HG03097 (cell line): ENCODE measurements around the gene HSCB.
"Not testable (repeated sequence)": the region's sequence is repeated elsewhere in the genome, so short reads cannot be mapped to it uniquely, and the experiment has no call there.

ENCODE experiments used
- ATAC-seq: cut with Tn5 transposase; IDR thresholded peaks from one replicate; pipeline ENCODE4 v1.9.1; 2021; ENCODE audit not compliant: unreplicated experiment, low FRiP score

Gene HSCB

DNA sequence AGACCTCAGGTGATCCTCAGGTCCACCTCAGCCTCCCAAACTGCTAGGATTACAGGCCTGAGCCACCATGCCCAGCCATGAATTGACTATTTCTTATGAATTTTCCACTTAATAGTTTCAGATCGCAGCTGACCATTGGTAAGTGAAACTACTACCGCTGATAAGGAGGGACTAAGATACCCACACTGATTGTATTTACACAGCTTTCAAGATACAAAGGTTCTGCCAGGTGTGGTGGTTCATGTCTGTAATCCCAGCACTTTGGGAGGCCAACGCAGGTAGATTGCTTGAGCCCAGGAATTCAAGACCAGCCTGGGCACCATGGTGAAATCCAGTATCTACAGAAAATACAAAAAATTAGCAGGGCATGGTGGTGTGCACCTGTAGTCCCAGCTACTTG lies 4.1 kb upstream of the HSCB start:
- no peak for ATAC-seq

DNA sequence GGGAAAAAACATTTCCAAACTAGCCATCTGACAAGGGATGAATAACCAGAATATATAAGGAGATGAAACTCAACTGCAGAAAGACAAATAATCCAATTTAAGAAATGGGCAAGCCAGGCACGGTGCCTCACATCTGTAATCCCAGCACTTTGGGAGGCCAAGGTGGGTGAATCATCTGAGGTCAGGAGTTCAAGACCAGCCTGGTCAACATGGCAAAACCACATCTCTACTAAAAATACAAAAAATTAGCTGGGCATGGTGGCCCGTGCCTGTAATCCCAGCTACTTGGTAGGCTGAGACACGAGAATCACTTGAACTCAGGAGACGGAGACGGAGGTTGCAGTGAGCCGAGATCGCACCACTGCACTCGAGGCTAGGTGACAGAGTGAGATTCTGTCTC lies 3.0 kb upstream of the HSCB start:
- ATAC-seq = not testable (repeated sequence)

DNA sequence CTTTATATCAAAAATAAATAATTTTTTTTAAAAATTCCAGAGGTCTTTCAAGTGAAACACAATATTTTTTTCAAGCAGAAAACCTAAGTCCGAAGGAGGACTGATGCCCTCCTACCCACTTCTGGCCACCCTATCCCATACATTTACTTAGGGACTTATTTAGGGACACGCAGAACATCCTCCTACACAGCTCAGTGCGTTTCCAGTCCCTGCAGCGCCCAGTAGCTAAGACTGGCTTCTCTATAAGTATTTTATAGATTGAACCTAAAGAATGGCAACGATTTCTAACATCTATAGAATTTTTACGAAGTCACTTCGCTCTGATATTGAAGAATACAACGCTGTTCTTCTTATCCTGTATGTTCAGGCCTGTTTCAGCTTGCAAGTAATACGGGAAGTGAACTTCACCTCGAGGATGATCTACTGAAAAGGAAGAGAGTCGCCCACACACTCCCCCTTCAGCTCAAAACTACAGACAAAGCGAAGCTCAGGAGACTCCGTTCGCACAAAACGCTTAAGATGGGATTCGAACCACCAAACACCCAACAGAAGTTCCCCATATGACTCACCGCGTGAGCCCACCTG lies 547 bp upstream of the HSCB start:
- ATAC-seq = no peak

DNA sequence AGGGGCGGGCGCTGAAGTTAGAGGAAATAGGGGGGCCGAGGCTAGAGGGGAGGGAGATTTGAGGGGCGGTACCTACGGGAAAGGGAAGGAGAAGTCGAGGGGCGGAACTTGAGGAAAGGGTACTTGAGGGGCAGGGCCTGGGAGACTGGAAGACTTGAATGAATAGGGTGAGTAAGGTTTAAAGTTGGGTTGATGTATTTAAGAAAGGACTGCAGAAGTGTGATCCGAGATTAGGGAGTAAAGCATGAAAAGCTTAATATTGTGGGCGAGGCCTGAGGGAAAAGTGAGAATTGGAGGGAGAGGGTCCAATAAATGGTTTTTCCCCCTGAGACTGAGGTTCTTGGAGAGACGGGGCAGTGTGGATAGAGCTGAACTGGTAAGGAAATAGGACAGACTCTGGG lies 723 bp downstream of the HSCB start:
- ATAC-seq = no peak

DNA sequence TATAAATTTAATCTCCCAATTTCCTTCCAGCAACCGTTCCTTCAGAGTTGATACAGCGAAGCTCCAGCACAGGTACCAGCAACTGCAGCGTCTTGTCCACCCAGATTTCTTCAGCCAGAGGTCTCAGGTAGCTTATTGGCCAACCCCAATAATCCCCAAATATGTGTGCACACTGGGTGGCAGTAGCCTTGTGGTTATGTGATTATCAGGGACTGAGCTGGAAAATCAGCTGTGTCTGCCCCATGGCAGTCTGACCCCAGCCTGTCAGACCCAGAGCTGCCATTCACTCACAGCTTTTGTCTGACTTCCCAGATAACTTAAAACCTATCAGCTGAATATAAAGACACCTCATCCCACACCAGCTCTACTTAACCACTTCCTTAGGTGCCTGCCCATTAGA lies 2.0 kb downstream of the HSCB start:
- no peak for ATAC-seq

DNA sequence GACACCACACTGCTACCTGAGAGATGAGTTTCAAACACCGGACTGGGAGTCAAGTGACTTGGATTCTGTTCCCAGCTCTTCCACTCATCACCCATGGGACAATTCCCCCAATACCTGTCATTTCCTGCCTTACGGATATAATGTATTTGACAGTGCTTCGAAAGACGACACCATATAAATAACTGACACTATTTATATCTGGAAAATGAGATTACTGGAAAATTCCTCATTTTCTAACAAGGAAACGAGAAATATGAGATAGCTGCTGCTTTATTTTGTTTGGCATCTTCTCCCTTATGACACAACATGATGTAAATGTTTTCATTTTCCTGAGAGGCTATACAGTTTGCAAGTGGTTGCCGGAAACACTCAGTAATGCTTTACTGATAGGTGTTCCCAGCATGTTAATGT lies 8.6 kb downstream of the HSCB start:
- no peak for ATAC-seq

DNA sequence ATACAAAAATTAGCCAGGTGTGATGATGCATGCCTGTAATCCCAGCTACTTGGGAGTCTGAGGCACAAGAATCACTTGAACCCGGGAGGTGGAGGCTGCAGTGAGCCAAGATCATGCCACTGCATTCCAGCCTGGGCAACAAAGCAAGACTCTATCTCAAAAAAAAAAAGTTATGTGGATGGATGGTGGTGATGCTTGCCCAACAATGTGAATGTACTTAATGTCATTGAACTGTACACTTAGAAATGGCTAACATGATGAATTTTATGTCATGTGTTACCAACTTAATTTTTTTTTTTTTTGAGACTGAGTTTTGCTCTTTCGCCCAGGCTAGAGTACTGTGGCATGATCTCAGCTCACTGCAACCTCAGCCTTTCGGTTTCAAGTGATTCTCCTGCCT lies 12.7 kb downstream of the HSCB start:
- not testable (repeated sequence) for ATAC-seq

DNA sequence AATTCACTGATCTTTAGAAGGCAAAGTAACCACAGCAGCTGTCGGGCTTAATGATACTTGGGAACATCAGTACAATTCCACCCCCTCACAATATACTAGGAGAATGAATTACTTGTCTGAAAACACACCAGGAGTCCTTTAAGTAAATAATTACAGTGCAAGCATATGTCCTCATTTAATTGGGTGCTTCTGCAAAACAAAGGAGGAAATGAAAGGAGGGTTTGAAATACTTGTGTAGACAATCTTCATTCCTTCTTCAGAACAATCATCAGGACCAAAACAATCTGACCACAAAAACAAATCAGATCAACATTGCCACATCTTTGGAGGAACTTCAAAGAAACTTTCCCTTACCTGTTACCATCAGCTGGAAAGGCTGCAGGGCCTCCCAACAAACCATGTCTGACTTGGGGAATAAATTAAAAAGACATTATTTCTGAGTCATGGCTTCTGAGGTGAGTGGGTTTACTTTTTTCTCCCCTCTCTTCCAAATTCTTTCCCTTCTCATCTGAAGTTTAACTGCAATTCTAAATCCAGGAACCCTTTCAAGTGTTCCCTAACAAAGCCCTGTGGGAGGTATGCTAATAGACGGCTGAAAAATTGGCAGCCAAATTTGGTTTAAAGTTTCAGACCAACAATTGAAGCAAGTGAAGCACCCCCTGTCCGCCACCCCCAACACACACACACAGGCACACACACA lies 18.2 kb downstream of the HSCB start:
- ATAC-seq = no peak

DNA sequence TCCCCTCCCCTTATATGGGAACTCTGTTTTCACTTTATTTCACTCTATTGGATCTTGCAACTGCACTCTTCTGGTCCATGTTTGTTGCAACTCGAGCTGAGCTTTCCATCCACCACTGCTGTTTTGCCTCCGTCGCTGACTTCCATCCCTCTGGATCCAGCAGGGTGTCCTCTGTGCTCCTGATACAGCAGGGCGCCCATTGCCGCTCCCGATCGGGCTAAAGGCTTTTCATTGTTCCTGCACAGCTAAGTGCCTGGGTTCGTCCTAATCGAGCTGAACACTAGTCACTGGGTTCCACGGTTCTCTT lies 19.6 kb downstream of the HSCB start:
- ATAC-seq = no peak

DNA sequence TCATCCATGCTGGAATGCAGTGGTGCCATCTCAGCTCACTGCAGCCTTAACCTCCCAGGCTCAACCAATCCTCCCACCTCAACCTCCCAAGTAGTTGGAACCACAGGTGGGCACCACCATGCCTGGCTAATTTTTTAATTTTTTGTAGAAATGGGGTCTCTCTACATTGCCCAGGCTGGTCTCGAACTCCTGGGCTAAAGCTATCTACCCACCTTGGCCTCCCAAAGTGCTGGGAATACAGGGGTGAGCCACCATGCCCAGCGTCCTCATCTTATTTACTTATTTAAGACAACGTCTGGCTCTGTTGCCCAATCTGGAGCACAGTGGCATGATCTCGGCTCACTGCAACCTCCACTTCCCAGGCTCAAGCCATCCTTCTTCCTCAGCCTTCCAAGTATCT lies 20.2 kb downstream of the HSCB start:
- ATAC-seq = not testable (repeated sequence)

DNA sequence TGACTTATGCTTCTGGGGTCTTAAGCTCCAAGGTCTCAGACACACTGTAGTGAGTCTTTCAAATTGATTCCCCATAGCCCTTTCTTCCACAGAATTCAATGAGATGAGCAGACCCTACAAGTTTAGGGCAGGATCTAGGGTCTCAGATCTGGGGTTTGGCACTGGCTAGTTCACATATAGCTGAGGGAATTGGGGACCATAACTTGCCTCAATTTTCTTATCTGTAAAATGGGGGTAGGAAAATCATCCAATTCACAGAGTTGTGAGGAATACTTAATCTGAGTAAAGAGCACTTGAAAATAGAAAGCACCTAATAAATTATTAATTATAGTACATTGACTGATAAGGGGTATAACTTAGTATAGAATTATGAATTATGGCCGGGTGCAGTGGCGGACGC lies 24.8 kb downstream of the HSCB start:
- no peak for ATAC-seq

DNA sequence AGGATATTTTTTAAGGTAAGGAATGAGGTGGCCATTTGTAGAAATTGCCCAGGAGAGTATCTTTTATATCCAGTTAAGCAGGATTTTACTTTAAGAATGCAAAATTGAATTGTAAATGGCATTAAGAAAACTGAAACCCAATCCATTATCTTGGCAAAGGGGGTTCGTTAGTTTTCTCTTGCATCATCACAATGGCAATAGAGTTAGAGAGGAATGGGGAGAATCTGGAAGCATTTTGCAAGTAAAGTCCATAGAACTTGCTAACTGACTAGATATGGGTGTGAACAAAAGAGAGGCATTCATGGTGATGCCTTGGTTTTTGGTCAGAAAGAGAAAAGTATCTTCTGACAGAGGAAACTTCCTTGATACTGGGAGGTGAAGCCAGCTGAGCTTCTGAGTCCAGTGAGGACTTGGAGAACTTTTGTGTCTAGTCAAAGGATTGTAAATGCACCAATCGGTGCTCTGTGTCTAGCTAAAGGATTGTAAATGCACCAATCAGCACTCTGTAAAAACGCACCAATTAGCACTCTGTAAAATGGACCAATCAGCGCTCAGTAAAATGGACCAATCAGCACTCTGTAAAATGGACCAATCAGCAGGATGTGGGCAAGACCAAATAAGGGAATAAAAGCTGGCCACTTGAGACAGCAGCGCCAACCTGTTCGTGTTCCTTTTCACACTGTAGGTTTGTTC lies 27.0 kb downstream of the HSCB start:
- no peak for ATAC-seq

DNA sequence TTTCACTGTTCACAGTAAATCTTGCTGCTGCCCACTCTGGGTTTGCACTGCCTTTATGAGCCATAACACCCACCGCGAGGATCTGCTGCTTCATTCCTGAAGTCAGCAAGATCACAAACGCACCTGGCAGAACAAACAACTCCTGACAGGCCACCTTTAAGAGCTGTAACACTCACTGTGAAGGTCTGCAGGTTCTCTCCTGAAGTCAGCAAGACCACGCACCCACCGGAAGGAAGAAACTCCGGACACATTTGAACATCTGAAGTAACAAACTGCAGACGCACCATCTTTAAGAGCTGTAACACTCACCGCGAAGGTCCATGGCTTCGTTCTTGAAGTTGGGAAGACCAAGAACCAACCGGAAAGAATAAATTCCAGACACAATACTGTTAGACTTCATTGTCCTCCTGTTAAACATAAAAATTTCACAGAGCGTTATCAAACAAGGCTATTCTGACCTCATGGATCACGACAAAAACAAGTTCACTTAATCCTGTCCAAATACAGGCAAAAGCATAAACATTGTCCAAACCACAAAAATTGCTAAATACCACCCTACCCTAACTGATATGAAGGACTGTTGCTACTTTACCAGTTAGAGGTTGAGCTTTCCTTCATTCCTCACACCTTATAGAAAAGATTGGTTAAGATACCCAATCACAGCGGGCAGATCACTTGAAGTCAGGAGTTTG lies 27.7 kb downstream of the HSCB start:
- ATAC-seq = no peak

DNA sequence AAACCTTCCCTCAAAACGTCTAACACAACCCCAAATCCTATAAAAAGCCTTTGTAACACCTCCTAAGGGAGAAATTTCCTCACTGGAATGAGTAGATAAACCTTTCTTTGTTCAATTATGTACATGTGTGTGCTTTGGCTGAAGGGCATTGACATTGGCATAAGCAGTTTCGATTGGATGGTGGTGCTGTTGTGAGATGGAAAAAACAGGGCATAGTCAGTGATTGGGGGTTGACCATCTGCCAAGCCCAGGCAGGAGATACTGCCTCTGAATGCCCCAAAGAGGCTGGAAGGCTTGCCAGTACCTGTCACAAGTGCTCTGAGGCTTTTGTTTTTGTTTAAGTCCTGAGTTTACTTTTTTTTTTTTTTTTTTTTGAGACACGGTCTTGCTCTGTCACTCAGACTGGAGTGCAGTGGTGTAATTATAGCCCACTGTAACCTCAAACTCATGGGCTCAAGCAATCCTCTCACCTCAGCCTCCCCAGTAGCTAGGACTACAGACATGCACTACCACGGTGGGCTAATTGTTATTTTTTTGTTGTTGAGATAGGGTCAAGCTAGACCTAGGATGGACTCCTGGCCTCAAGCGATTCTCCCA lies 29.5 kb downstream of the HSCB start:
- no peak for ATAC-seq

DNA sequence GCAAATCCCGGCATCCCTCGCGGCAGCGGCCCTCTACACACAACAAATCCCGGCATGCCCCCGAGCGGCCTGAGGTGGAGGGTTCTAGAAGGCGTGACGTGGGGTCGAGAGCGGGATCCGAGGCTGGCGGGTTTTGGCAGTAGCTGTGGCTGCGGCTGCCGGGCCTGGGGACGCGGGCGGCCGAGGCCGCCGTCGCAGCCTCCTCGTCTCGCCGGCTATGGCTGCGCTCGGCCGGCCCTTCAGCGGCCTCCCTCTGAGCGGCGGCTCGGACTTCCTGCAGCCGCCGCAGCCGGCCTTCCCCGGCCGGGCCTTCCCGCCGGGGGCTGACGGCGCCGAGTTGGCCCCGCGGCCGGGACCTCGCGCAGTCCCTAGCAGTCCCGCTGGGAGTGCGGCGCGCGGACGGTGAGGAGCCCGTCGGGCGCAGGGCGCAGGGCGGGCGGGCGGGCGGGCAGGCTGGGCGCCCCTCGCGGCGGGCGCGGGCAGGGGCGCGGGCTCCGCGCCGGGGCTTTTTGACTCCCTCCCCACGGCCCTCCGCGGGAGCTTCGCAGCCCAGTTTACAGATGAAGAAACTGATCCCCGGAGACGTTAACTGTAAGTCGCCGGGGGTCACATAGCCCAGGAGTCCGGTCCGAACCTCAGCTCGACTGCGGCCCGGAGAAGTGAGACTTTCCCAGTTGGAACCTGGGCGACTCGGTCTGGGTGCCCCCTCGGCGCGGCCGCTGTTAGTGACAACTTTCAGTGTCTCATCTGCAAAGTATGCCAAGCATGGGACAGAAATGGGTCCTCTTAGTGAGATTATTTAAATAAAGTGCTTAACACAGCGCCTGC lies 31.0 kb downstream of the HSCB start, which contains the start of gene CCDC117:
Gene CCDC117 (plus strand): TSS at position 63 of the 828 bp plus-strand sequence. CDS start 155 bp downstream, at position 218.
- peak; percentile 70 for ATAC-seq

DNA sequence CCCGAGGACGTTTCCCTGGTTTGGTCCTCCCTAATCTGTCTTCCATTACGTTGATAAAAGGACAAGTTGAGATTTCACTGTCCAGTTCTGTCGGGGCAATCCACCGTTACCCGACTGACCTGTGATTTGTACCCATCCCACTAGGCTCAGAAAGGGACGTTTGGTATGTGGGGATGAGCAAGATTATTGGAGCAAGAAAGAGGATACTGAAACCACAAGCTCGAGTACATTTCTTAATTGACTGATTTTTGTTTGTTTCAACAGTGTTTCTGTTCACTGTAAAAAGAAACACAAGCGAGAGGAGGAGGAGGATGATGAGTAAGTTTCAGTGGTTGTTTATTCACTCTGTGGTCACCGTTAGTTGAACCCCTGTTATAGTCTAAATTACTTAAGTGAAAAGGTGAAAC lies 31.6 kb downstream of the HSCB start:
- peak; percentile 30 for ATAC-seq

DNA sequence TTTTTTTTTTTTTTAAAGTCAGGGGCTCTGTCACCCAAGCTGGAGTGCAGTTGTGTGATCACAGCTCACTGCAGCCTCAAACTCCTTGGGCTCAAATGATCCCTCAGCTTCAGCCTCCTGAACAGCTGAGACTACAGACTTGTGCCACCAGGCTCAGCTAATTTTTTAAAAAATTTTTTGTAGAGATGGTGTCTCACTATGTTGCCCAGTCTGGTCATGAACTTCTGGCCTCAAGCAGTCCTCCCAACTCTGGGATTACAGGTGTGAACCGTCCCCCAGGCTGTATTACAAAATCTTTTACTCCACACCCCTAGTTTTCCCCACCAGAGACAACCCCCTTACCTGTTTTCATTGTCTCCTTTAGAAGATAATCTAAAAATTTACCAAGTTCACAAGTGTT lies 32.5 kb downstream of the HSCB start:
- ATAC-seq = no peak

DNA sequence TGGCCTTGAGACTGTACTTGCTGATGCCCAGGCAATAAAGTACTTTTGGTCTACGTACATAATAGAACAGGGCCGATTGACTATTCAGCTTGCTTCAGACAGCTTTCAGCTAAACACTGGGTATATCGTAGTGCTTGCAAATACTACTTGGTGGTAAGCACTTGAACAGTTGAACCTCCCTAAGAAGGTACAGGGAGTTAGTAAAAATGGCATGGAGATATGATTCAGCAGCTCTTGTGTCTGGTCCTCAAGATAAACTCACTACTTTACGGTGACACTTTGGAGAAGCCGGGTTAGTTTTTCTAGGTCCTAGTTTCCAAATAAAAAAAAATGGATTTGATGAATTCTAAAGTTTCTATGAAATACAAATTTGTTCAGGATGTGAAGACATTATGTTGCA lies 38.0 kb downstream of the HSCB start:
- no peak for ATAC-seq

DNA sequence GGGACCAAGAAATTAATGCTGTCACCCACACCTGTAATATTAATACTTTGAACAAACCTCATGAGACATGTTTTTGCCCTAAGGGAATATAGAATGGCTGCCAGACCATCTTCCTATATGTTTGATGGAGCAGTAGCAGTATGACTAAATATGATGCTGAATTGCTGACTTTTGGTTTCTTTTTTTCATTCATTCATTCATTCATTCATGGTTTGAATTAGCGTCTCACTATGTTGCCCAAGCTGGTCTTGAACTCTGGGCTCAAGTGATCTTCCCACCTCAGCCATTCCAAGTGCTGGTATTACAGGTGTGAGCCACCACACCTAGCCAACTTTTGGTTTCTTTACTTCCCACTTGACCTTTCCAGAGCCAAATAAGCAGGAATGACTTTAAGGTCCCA lies 38.5 kb downstream of the HSCB start:
- ATAC-seq = no peak
